Activated CD4-positive, CD25-positive, alpha-beta regulatory T cell treated with anti-CD3 and anti-CD28 coated beads, Interleukin-2, amount 50 U/mL, for 24 hours (primary cell): ENCODE data around the gene MAP3K6.

Experiments
- ATAC-seq, 2 donors: fragments of 150-1000 bp; cut with Tn5 transposase; one replicate each; pipeline ENCODE4 v1.10.0; 2021; ENCODE audit warnings: mild to moderate bottlenecking in 1 of 2, moderate library complexity in 1 of 2

The MAP3K6 gene

GRCh38 chr1:27332536-27333281, 34.1 kb downstream of the MAP3K6 start:
- peak; percentile 64 to 76 for ATAC-seq

GRCh38 chr1:27331922-27332321, 34.8 kb downstream of the MAP3K6 start:
- ATAC-seq, result no peak

DNA sequence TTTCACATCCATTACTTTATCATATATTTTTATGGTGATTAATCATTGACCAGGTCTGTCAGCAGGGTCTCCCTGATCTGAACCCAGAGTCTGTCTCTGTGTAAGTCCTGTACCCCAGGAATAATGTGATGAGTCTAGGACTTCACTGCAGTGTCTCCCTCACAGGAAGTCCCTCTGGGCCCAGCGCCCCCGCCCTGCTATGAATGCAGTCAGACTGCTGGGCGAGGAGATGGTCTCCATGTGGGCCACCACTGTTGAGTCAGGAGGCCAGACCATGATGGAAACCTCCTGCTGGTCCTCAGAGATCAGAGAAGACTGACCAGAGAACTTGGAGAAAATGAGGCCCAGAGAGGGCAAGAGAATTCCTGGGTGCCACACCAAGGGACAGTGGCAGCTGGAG, 35.3 kb downstream of the MAP3K6 start:
- no peak for ATAC-seq

- no peak for ATAC-seq
These were observed 36.0 kb downstream of the MAP3K6 start for GRCh38 chr1:27330786-27331185.

GRCh38 chr1:27327964-27328363, 38.8 kb downstream of the MAP3K6 start:
- no peak for ATAC-seq

- ATAC-seq, result no peak
These were observed 41.5 kb downstream of the MAP3K6 start for GRCh38 chr1:27325286-27325685.

- ATAC-seq, result no peak
These were observed 44.1 kb downstream of the MAP3K6 start for GRCh38 chr1:27322569-27323240.

- peak; percentile 97 to 98 for ATAC-seq
These were observed 44.8 kb downstream of the MAP3K6 start, which contains the start of gene TMEM222 for GRCh38 chr1:27321813-27322568. TSS of gene TMEM222 (plus strand) at chr1:27322163. CDS start at chr1:27322198, 35 bp downstream.

DNA sequence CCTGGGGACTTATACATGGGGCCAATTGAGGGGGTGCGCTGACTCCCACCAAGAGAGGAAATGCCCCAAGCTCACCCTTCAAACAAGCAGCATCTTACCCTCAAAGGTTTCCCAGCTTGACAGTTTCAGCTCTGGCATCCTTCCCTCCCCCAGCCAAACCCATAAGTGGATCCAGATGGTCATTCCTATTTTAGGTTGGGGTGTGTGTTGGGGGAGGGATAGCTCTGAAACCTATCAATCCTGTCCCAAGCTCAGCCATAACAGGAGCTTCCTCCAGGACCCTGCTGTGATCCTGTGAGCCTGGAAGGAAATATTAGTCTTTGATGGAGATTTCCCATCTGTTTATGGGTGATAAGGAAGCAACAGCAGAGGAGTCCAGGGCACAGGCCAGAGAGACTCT, 48.2 kb downstream of the MAP3K6 start:
- no peak for ATAC-seq

DNA sequence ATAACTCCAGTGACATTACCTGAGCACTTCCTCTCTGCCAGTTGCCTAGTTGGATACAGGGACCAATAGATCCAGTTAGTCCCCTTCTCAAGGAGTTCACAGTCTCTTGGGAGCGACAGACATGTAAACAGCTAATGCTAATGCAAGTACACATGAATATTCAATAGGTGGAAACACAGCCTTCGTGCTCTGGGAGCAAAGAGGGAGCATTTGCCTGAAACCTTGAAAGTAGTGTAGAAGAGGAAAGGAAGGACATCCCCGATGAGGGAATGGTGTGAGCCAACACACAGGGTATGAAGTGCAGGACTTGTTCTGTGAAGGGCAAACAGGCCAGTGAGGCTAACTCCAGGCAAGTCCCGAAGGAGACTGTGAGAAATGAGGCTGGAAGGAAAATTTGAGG, 48.6 kb downstream of the MAP3K6 start:
- no peak for ATAC-seq

DNA sequence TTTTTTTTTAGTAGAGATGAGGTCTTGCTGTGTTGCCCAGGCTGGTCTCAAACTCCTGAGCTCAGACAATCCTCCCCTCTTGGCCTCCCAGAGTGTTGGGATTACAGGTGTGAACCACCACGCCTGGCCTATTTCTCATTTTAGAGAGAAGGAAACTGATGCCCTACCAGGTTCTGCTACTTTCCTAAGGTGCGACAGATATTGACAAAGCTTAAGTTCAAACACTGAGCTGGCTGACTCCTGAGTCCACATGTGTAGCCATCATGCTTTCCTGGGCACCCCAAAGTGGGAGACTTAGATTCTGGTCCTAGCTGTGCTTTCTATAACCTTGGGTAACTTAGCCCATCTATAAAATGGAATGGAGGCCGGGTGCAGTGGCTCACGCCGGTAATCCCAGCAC, 49.9 kb downstream of the MAP3K6 start:
- ATAC-seq, result no peak

DNA sequence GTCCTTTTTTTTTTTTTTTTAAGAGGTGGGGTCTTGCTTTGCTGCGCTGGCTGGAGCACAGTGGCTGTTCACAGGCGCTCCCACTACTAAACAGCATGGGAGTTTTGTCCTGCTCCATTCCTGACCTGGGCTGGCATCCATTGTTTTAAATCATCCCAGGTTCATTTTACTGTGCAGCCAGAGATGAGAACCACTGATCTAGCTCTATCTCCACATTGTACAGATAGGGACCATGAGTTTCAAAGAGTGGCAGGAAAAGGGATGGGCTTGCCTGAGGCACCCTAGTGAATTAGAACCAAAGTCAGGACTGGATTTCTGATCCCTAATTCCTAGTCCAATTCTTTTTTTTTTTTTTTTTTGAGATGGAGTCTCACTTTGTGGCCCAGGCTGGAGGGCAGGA, 52.0 kb downstream of the MAP3K6 start:
- no peak for ATAC-seq

- no peak for ATAC-seq
These were observed 52.6 kb downstream of the MAP3K6 start for GRCh38 chr1:27314169-27314568.

DNA sequence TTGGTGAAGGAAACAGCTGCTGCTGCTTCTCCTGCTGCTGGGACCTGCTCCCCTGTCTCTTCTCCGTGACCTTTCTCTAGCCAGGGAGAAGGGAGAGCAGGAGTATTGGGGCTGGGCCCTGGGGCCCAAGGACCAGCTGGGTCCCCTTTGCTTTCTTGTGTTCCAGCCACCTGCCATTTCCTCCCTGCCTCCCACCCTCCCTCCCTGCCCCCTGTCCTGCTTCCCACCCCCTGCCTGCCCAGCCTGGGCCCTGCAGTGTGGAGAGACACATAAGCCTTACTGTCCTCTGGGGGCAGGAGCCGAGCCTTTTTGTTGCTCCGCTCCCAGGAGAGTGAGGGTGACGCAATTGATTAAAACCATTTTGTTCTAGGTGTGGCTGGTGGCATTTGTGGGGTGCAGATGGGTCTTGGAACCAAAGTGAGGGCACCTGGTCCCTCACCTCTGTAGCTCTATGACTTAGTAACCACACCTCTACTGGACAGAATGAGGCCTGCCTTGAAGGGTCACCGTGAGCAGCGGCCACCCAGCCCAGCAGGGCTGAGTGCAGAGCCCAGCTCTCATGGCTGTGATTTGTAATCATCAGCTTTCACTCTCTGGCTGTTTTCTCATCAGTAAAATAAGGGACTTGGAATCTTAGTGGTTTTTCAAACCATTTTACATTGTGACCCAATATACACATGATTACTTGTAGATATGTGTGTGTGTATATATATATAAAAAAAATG, 58.7 kb downstream of the MAP3K6 start:
- no peak for ATAC-seq

- no peak for ATAC-seq
These were observed 59.6 kb downstream of the MAP3K6 start for GRCh38 chr1:27306892-27307761.

GRCh38 chr1:27306071-27306470, 60.7 kb downstream of the MAP3K6 start:
- no peak for ATAC-seq
